GM12865 (cell line): Measurements from ENCODE around the gene ZNF516.

ENCODE experiments used
- DNase-seq: peaks from one replicate; pipeline ENCODE4 v3.0.0; 2010; ENCODE audit warnings: low read depth
- H3K4me3 ChIP-seq: 2 replicates; pipeline ENCODE4 v1.5.1; 2011; ENCODE audit warnings: mild to moderate bottlenecking, low read depth, low read length, control low read depth
- CTCF ChIP-seq: IDR thresholded peaks from 2 replicates; pipeline ENCODE4 v1.5.1; 2011; ENCODE audit warnings: low read length, control low read depth, low read depth, inconsistent platforms; ENCODE audit not compliant: insufficient read depth; ENCODE audit errors: missing control alignments

Gene ZNF516

GRCh38 chr18:76420898-76421684 is 74.0 kb downstream of the ZNF516 start:
- no peak for DNase-seq
- no peak overlapping the region for H3K4me3 ChIP-seq
- no peak for TF ChIP-seq CTCF

- TF ChIP-seq CTCF, result no peak
- no peak overlapping the region for H3K4me3 ChIP-seq
- no peak for DNase-seq
These were observed 75.2 kb downstream of the ZNF516 start for GRCh38 chr18:76419811-76420210.

- H3K4me3 ChIP-seq, result no peak overlapping the region
- DNase-seq, result no peak
- no peak for TF ChIP-seq CTCF
These were observed 78.1 kb downstream of the ZNF516 start for GRCh38 chr18:76416911-76417310.

- DNase-seq, result no peak
- TF ChIP-seq CTCF, result no peak
- H3K4me3 ChIP-seq, result no peak overlapping the region
These were observed 80.0 kb downstream of the ZNF516 start for GRCh38 chr18:76414936-76415621.

GRCh38 chr18:76412818-76413565 is 82.0 kb downstream of the ZNF516 start:
- no peak for TF ChIP-seq CTCF
- H3K4me3 ChIP-seq, result no peak overlapping the region
- no peak for DNase-seq

- DNase-seq, result no peak
- no peak for TF ChIP-seq CTCF
- no peak overlapping the region for H3K4me3 ChIP-seq
These were observed 82.8 kb downstream of the ZNF516 start for GRCh38 chr18:76412010-76412817.
